Measurements from ENCODE around the gene UNC13D. TPM values are rescaled to one million over a fixed set of nuclear protein-coding genes. Genes with fewer than 3 reads are reported as not detected.
"Not testable (repeated sequence)": the region's sequence is repeated elsewhere in the genome, so short reads cannot be mapped to it uniquely, and the experiment has no call there.

Gene UNC13D
- total and polyA plus RNA-seq, 4 donors = 56.6 to 110 (median 73.2) TPM

DNA sequence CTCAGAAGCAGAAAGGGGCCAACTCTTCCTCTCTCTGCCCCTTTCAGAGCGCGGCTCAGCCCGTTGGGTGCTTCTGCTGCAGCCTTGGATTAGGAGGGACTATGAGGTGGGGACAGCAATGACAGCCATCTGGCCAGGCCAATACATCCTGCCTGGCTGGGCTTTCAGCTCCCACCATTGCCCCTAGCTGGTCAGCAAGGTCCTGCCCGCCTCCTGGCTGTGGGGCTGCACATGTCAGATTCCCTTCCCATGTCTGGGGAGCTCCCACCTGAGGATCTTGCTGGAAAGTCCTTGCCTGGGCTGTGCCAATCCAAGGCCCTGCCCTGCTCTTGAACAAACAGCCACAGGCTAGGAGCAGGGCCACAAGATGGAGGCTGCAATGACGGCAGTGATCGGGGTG, 44.3 kb upstream of the UNC13D start:
- H3K4me1 ChIP-seq (ENCODE audit: control insufficient read depth in 5 of 5, insufficient read depth in 5 of 5, low read length in 5 of 5) = peaks cover 0 to 10% (median 0%) of the 10 kb centered on the region in 5 donors
- no peaks in the 10 kb centered on the region for H3K27me3 ChIP-seq (ENCODE audit: control insufficient read depth in 3 of 3, insufficient read depth in 3 of 3, low read length in 2 of 3)
- H3K36me3 ChIP-seq (ENCODE audit: control insufficient read depth in 4 of 4, insufficient read depth in 4 of 4, low read length in 4 of 4) = peaks cover 0 to 31% (median 0%) of the 10 kb centered on the region in 4 donors
- H3K9me3 ChIP-seq (ENCODE audit: control insufficient read depth in 4 of 4, insufficient read depth in 3 of 4, low read length in 3 of 4) = no peaks in the 10 kb centered on the region
- no peak overlapping the region for H3K9ac ChIP-seq (ENCODE audit: insufficient read depth in 1 of 2, low read length in 2 of 2)
- TF ChIP-seq, protein P1, sequence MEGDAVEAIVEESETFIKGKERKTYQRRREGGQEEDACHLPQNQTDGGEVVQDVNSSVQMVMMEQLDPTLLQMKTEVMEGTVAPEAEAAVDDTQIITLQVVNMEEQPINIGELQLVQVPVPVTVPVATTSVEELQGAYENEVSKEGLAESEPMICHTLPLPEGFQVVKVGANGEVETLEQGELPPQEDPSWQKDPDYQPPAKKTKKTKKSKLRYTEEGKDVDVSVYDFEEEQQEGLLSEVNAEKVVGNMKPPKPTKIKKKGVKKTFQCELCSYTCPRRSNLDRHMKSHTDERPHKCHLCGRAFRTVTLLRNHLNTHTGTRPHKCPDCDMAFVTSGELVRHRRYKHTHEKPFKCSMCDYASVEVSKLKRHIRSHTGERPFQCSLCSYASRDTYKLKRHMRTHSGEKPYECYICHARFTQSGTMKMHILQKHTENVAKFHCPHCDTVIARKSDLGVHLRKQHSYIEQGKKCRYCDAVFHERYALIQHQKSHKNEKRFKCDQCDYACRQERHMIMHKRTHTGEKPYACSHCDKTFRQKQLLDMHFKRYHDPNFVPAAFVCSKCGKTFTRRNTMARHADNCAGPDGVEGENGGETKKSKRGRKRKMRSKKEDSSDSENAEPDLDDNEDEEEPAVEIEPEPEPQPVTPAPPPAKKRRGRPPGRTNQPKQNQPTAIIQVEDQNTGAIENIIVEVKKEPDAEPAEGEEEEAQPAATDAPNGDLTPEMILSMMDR (IDR thresholded peaks at IDR 0.05; ENCODE audit: control extremely low read depth, extremely low read depth) = no peak
- H3K27ac ChIP-seq (ENCODE audit: low read depth in 1 of 2, low read length in 1 of 2) = no peak overlapping the region
- no peak overlapping the region for H3K4me3 ChIP-seq
- ATAC-seq (ENCODE audit: insufficient read depth, low FRiP score) (no peak), DNase-seq (no peak)
- WGBS, 2 donors = 86 to 87% methylated on average over 6 of the region's 6 CpGs

DNA sequence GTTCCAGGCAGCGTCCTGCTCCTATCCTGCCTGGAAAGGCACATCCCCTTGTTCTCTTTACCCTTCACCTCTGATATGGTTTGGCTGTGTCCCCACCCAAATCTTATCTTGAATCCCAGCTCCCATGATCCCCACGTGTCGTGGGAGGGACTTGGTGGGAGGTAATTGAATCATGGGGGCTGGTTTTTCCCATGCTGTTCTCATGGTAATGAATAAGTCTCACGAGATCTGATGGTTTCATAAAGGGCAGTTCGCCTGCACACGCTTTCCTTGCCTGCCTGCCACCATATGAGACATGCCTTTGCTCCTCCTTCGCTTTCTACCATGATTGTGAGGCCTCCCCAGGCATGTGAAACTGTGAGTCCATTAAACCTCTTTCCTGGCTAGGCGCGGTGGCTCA, 41.7 kb upstream of the UNC13D start:
- not testable (repeated sequence) for H3K9ac ChIP-seq (ENCODE audit: insufficient read depth in 1 of 2, low read length in 2 of 2); H3K27me3 ChIP-seq (ENCODE audit: control insufficient read depth in 3 of 3, insufficient read depth in 3 of 3, low read length in 2 of 3); H3K9me3 ChIP-seq (ENCODE audit: control insufficient read depth in 4 of 4, insufficient read depth in 3 of 4, low read length in 3 of 4); H3K4me3 ChIP-seq; H3K4me1 ChIP-seq (ENCODE audit: control insufficient read depth in 5 of 5, insufficient read depth in 5 of 5, low read length in 5 of 5); DNase-seq; H3K27ac ChIP-seq (ENCODE audit: low read depth in 1 of 2, low read length in 1 of 2); ATAC-seq (ENCODE audit: insufficient read depth, low FRiP score)
- H3K36me3 ChIP-seq (ENCODE audit: control insufficient read depth in 4 of 4, insufficient read depth in 4 of 4, low read length in 4 of 4) = peaks cover 0 to 12% (median 0%) of the 10 kb centered on the region in 4 donors
- WGBS, 2 donors = 90% methylated on average over 9 of the region's 9 CpGs

DNA sequence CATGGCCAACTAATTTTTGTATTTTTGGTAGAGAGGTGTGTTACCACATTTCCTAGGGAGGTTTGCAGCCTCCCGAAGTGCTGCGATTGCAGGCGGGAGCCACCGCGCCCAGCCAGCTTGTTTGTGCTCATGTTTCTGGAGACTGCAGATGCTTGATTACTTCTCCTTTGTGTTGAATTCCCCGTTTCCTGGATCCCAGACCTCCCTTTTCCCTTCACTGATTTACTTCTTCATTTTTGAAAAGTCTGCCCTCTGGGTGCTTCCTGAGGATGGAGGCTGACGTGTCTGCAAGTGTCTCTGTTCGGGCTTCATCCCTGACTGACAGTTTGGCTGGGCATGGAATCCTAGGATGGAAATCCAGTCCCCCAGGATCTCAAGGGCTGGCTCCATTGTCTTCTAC, 41.2 kb upstream of the UNC13D start:
- no peak for DNase-seq
- no peak for ATAC-seq (ENCODE audit: insufficient read depth, low FRiP score)
- WGBS, 2 donors = 30 to 46% methylated on average over 8 of the region's 8 CpGs
- H3K4me1 ChIP-seq (ENCODE audit: control insufficient read depth in 5 of 5, insufficient read depth in 5 of 5, low read length in 5 of 5) = no peaks in the 10 kb centered on the region
- H3K27me3 ChIP-seq (ENCODE audit: control insufficient read depth in 3 of 3, insufficient read depth in 3 of 3, low read length in 2 of 3) = no peaks in the 10 kb centered on the region
- H3K36me3 ChIP-seq (ENCODE audit: control insufficient read depth in 4 of 4, insufficient read depth in 4 of 4, low read length in 4 of 4) = peaks cover 0 to 7% (median 0%) of the 10 kb centered on the region in 4 donors
- no peak overlapping the region for H3K4me3 ChIP-seq
- no peak overlapping the region for H3K9ac ChIP-seq (ENCODE audit: insufficient read depth in 1 of 2, low read length in 2 of 2)
- TF ChIP-seq, protein P1 (IDR thresholded peaks at IDR 0.05; ENCODE audit: control extremely low read depth, extremely low read depth) = no peak
- H3K9me3 ChIP-seq (ENCODE audit: control insufficient read depth in 4 of 4, insufficient read depth in 3 of 4, low read length in 3 of 4) = no peaks in the 10 kb centered on the region
- no peak overlapping the region for H3K27ac ChIP-seq (ENCODE audit: low read depth in 1 of 2, low read length in 1 of 2)

DNA sequence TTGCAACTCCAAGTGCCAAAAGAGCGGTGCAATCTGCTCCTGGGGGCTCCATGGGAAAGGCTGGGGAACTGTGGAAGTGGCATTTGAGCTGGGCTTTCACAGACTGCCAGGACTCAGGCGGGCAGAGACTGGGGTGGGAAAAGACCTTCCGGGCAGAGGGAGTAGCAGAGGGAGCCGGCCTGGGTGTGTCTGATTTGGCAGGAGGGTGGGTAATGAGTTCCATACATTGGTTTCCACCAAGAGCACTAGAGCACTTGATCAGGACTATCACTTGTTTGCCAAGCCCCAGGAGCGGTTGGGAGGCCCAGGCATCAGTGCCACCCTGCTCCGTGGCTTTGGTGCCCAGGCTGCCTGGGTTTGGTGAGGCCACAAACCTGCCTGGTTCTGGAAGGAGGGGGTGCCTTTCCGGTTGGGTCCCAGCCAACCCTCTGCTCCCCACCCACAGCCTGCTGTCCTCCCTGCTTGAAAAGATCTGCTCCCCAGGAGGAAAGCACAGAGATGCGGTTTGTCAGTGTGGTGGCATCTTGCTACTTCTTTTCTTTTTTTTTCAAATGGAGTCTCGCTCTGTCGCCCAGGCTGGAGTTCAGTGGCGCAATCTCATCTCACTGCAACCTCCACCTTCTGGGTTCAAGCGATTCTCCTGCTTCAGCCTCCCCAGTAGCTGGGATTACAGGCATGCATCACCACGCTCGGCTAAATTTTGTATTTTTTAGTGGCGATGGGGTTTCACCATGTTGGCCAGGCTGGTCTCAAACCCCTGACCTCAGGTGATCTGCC, 37.7 kb upstream of the UNC13D start:
- peaks cover 0 to 12% (median 1%) of the 10 kb centered on the region in 5 donors for H3K4me1 ChIP-seq (ENCODE audit: control insufficient read depth in 5 of 5, insufficient read depth in 5 of 5, low read length in 5 of 5)
- H3K36me3 ChIP-seq (ENCODE audit: control insufficient read depth in 4 of 4, insufficient read depth in 4 of 4, low read length in 4 of 4) = peaks cover 0 to 2% (median 0%) of the 10 kb centered on the region in 4 donors
- no peak overlapping the region for H3K4me3 ChIP-seq
- 85 to 92% methylated on average over 13 to 15 of the region's 15 CpGs for WGBS, 2 donors
- no peak overlapping the region for H3K27ac ChIP-seq (ENCODE audit: low read depth in 1 of 2, low read length in 1 of 2)
- ATAC-seq (ENCODE audit: insufficient read depth, low FRiP score) = no peak
- no peaks in the 10 kb centered on the region for H3K9me3 ChIP-seq (ENCODE audit: control insufficient read depth in 4 of 4, insufficient read depth in 3 of 4, low read length in 3 of 4)
- no peak for DNase-seq
- no peaks in the 10 kb centered on the region for H3K27me3 ChIP-seq (ENCODE audit: control insufficient read depth in 3 of 3, insufficient read depth in 3 of 3, low read length in 2 of 3)
- TF ChIP-seq, protein P1 (IDR thresholded peaks at IDR 0.05; ENCODE audit: control extremely low read depth, extremely low read depth) = no peak
- H3K9ac ChIP-seq (ENCODE audit: insufficient read depth in 1 of 2, low read length in 2 of 2) = no peak overlapping the region
